IMR-90 (cell line): ENCODE data around the gene ZNF423. TPM values are rescaled to one million over a fixed set of nuclear protein-coding genes. Genes with fewer than 3 reads are reported as not detected.

Experiments
- ATAC-seq: fragments of 200-7000 bp; cut with Tn5 transposase; 2 replicates; pipeline ENCODE4 v1.9.1; 2020; ENCODE audit warnings: low read depth, mild to moderate bottlenecking, moderate library complexity
- BruUV-seq: library from RNA; stranded (reverse); fragments of 400-500 nt; replicated peaks from 2 replicates; lab custom pipeline; 2021; lab: Mats Ljungman, UMichigan
- CTCF ChIA-PET: fragments of 300-600 bp; formaldehyde crosslinking; extraction: SDS; loops from one replicate; lab custom pipeline; 2021; ENCODE audit warnings: antibody characterized with exemption; lab: Yijun Ruan, JAX
- POLR2A ChIA-PET: fragments of 300-600 bp; sonication (Branson Sonifier 250); formaldehyde crosslinking; loops from one replicate; lab custom pipeline; 2022; ENCODE audit warnings: antibody characterized with exemption; ENCODE audit not compliant: unreplicated experiment; lab: Charles Lee
- DNase-seq: peaks from one replicate; pipeline ENCODE4 v3.0.0; 2013
- H2AFZ ChIP-seq: replicated peaks from 2 replicates; pipeline ENCODE3; 2013; ENCODE audit warnings: low read length, mild to moderate bottlenecking; ENCODE audit not compliant: poor library complexity
- H2AK5ac ChIP-seq: 2 replicates; pipeline ENCODE4 v1.6.1; 2013; ENCODE audit warnings: low read depth, low read length, inconsistent platforms
- H2AK9ac ChIP-seq: replicated peaks from 2 replicates; pipeline ENCODE3; 2013; ENCODE audit warnings: mild to moderate bottlenecking, low read depth, low read length, moderate library complexity; ENCODE audit not compliant: poor library complexity
- H2BK120ac ChIP-seq: 2 replicates; pipeline ENCODE4 v1.6.1; 2013; ENCODE audit warnings: low read depth, low read length, inconsistent platforms
- H2BK15ac ChIP-seq: 3 replicates; pipeline ENCODE4 v1.6.1; 2013; ENCODE audit warnings: low read depth, low read length, inconsistent platforms
- H2BK20ac ChIP-seq: 2 replicates; pipeline ENCODE4 v1.6.1; 2013; ENCODE audit warnings: low read depth, mild to moderate bottlenecking, inconsistent platforms, low read length, moderate library complexity
- H2BK5ac ChIP-seq: 2 replicates; pipeline ENCODE4 v1.6.1; 2013; ENCODE audit warnings: mild to moderate bottlenecking, low read depth, low read length, inconsistent platforms; ENCODE audit not compliant: poor library complexity, severe bottlenecking
- H3K14ac ChIP-seq: replicated peaks from 2 replicates; pipeline ENCODE4 v1.6.1; 2013; ENCODE audit warnings: low read depth, low read length, inconsistent platforms
- H3K18ac ChIP-seq: 2 replicates; pipeline ENCODE4 v1.6.1; 2013; ENCODE audit warnings: low read depth, low read length, control low read depth
- H3K23ac ChIP-seq: 2 replicates; pipeline ENCODE4 v1.6.1; 2013; ENCODE audit warnings: low read depth, low read length, inconsistent platforms
- H3K27ac ChIP-seq: 2 replicates; pipeline ENCODE4 v1.5.1; 2013; ENCODE audit warnings: mild to moderate bottlenecking, control low read depth, low read length; ENCODE audit not compliant: insufficient read depth
- H3K27me3 ChIP-seq: 2 replicates; pipeline ENCODE4 v1.6.1; 2013; ENCODE audit warnings: low read length; ENCODE audit not compliant: control insufficient read depth, insufficient read depth
- H3K36me3 ChIP-seq: 2 replicates; pipeline ENCODE4 v1.6.1; 2013; ENCODE audit warnings: low read length, mixed read lengths; ENCODE audit not compliant: control insufficient read depth, insufficient read depth
- H3K4ac ChIP-seq: 2 replicates; pipeline ENCODE4 v1.6.1; 2013; ENCODE audit warnings: low read depth, low read length, inconsistent platforms
- H3K4me1 ChIP-seq: 2 replicates; pipeline ENCODE4 v1.6.1; 2013; ENCODE audit warnings: low read length, mixed read lengths; ENCODE audit not compliant: control insufficient read depth, insufficient read depth
- H3K4me2 ChIP-seq: 2 replicates; pipeline ENCODE4 v1.6.1; 2013; ENCODE audit warnings: low read depth, mild to moderate bottlenecking, control low read depth, low read length, moderate library complexity
- H3K4me3 ChIP-seq: 2 replicates; pipeline ENCODE4 v1.5.1; 2013; ENCODE audit warnings: low read depth, mild to moderate bottlenecking, control low read depth, low read length, moderate library complexity; ENCODE audit not compliant: insufficient read depth
- H3K56ac ChIP-seq: 2 replicates; pipeline ENCODE4 v1.6.1; 2013; ENCODE audit warnings: low read length, inconsistent platforms; ENCODE audit not compliant: insufficient read depth; ENCODE audit errors: extremely low read depth
- H3K79me1 ChIP-seq, 2 experiments: 2 replicates each; pipeline ENCODE4 v1.6.1; 2013; ENCODE audit warnings: low read length in 2 of 2, inconsistent platforms in 1 of 2, low read depth in 1 of 2
- H3K9ac ChIP-seq: 2 replicates; pipeline ENCODE4 v1.6.1; 2013; ENCODE audit warnings: low read depth, low read length, control low read depth
- H3K9me1 ChIP-seq: 2 replicates; pipeline ENCODE4 v1.6.1; 2013; ENCODE audit warnings: low read length, inconsistent platforms; ENCODE audit not compliant: insufficient read depth
- H3K9me3 ChIP-seq: 2 replicates; pipeline ENCODE4 v1.6.1; 2013; ENCODE audit warnings: low read length; ENCODE audit not compliant: control insufficient read depth, insufficient read depth
- H4K20me1 ChIP-seq: 2 replicates; pipeline ENCODE4 v1.6.1; 2013; ENCODE audit warnings: low read length, inconsistent platforms; ENCODE audit not compliant: insufficient read depth
- H4K5ac ChIP-seq: 2 replicates; pipeline ENCODE4 v1.6.1; 2013; ENCODE audit warnings: mild to moderate bottlenecking, low read depth, low read length, control low read depth
- H4K8ac ChIP-seq, 2 experiments: 2 replicates each; pipeline ENCODE4 v1.6.1; 2013; ENCODE audit warnings: low read depth in 2 of 2, low read length in 2 of 2, control low read depth in 1 of 2, inconsistent platforms in 1 of 2
- H4K91ac ChIP-seq: 2 replicates; pipeline ENCODE4 v1.6.1; 2013; ENCODE audit warnings: low read depth, low read length, inconsistent platforms; ENCODE audit not compliant: insufficient read depth
- CEBPB ChIP-seq: IDR thresholded peaks from 2 replicates; pipeline ENCODE4 v1.6.1; 2012; ENCODE audit warnings: low read depth, low read length, improper control_type of control experiment
- CHD1 ChIP-seq: IDR thresholded peaks from 2 replicates; pipeline ENCODE4 v1.6.1; 2012; ENCODE audit warnings: low read depth, low read length, improper control_type of control experiment
- FOS ChIP-seq: fragments of 150-350 bp; IDR thresholded peaks from 2 replicates; pipeline ENCODE4 v1.6.1; 2016; ENCODE audit warnings: low read depth, low read length
- MAZ ChIP-seq: IDR thresholded peaks from 2 replicates; pipeline ENCODE4 v1.6.1; 2012; ENCODE audit warnings: low read depth, mild to moderate bottlenecking, low read length, improper control_type of control experiment, moderate library complexity, borderline replicate concordance
- NFE2L2 ChIP-seq: fragments of 150-350 bp; IDR thresholded peaks from 2 replicates; pipeline ENCODE4 v1.6.1; 2016; ENCODE audit warnings: low read depth, mild to moderate bottlenecking, low read length
- POLR2A ChIP-seq: IDR thresholded peaks from 2 replicates; pipeline ENCODE4 v1.6.1; 2012; ENCODE audit warnings: mild to moderate bottlenecking, low read depth, low read length
- RCOR1 ChIP-seq: IDR thresholded peaks from 2 replicates; pipeline ENCODE4 v1.6.1; 2012; ENCODE audit warnings: mild to moderate bottlenecking, low read length, improper control_type of control experiment; ENCODE audit not compliant: insufficient replicate concordance
- WGBS, 2 experiments: methylation state at CpG; one replicate each; pipeline versions ENCODE4 v1.1.5 to v1.1.7; 2013; ENCODE audit warnings: missing lambda C conversion rate in 2 of 2; ENCODE audit not compliant: insufficient read length in 1 of 2; ENCODE audit errors: extremely low coverage in 2 of 2; 5-methylcytosine and 5-hydroxymethylcytosine counted together
- dilution Hi-C: fragments of 300-500 bp; cut with HindIII; formaldehyde crosslinking; loops from one replicate; pipeline ENCODE4 v1.14.3; 2018; ENCODE audit warnings: low sequenced_read_pairs; ENCODE audit not compliant: unreplicated experiment
- in situ Hi-C: fragments of 300-500 bp; cut with MboI; formaldehyde crosslinking; loops from 3 replicates; pipeline ENCODE4 v1.14.3; 2019; ENCODE audit warnings: low sequenced_read_pairs, inconsistent platforms, mixed read lengths
- intact Hi-C: fragments of 100-400 bp; cut with micrococcal nuclease; formaldehyde crosslinking; loops from 2 replicates; pipeline ENCODE4 v1.10.0; 2022
- polyA plus RNA-seq, 3 experiments: library from polyadenylated mRNA; depleted of rRNA; stranded (reverse); fragments of >200 nt; gene quantifications; 2 replicates each; pipeline ENCODE4 v1.2.3, GENCODE V29; 2012; ENCODE audit warnings: low replicate concordance in 1 of 3
- total RNA-seq: library from RNA; depleted of rRNA; stranded (reverse); fragments of >200 nt; gene quantifications from 2 replicates; pipeline ENCODE4 v1.2.3, GENCODE V29; 2012
- TF ChIP-seq, protein P1 (sequence below): fragments of 150-350 bp; IDR thresholded peaks from 2 replicates; pipeline ENCODE4 v1.6.1; 2016; ENCODE audit warnings: low read depth, mild to moderate bottlenecking, low read length, moderate library complexity, borderline replicate concordance
- TF ChIP-seq, protein P2 (sequence below): fragments of 150-350 bp; IDR thresholded peaks from 2 replicates; pipeline ENCODE4 v1.6.1; 2017; ENCODE audit warnings: mild to moderate bottlenecking, antibody characterized with exemption, low read length, low read depth
- TF ChIP-seq, protein P3 (sequence below): conservative IDR thresholded peaks from 2 replicates; pipeline ENCODE4 v1.5.1; 2012; ENCODE audit warnings: mild to moderate bottlenecking, low read depth, low read length, improper control_type of control experiment

Gene ZNF423
- total and polyA plus RNA-seq, 2 of the 4 experiments (the other 2 are of a cell fraction): under 0.01 to 0.10 TPM

DNA sequence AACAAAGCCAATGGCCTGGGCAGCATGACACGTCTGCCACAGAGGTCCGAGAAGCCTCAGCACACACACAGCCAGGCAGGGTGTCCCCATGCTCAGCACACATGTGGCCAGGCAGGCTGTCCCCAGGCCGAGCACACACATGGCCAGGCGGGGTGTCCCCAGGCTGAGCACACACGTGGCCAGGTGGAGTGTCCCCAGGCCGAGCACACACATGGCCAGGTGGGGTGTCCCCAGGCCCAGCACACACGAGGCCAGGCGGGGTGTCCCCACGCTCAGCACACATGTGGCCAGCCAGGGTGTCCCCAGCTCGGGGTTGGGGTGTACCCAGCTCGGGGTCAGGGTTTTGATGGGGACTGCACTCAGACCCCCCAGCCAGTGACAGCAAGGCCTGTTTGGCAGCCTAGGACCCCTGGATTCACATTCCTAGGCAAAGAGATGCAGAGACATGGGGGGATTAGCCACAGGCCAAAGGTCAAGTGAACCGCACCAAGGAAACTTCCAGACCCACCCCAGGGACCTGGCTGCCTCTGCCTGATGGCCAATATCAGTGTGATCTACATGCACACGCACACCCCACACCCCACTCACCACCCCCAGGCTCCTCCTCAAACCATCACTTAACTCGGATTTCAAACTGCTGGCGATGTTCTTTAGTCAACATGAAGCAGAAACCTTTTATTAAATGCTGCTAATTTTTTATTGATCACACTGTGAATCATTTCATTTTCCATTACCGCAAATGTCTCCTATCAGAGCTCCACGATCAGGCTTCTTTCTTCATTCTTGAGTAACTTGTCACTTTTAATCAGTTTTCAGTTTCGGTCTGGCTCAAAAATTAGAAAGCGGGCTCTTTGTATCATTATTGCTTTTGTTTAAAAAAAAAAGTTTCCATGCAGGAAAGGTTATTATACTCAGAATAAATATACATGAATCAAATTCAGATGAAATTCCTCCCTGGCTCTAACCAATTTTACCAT is 111.4 kb downstream of the ZNF423 start (continued):
- TF ChIP-seq, protein P1, sequence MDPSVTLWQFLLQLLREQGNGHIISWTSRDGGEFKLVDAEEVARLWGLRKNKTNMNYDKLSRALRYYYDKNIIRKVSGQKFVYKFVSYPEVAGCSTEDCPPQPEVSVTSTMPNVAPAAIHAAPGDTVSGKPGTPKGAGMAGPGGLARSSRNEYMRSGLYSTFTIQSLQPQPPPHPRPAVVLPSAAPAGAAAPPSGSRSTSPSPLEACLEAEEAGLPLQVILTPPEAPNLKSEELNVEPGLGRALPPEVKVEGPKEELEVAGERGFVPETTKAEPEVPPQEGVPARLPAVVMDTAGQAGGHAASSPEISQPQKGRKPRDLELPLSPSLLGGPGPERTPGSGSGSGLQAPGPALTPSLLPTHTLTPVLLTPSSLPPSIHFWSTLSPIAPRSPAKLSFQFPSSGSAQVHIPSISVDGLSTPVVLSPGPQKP: no peak

DNA sequence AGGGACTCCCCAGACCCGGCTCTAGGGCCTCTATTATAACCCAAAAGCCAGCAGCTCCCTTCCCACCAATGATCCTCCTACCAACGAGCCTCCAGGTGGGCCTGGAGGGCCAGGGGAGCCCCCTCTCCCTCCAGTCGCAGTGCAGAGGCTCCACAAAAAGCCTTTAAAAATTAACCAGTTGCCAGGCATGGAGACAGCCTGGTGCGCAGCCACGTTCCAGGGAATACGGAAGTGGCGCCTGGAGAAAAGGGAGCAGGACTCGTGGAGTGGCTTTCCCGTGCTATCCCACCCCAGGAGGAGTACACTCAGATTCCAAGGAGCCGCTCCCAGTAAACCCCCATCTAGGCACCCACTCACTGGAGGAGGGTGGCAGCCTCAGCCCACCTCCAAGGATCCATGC is 112.3 kb downstream of the ZNF423 start:
- Histone ChIP-seq H3K36me3 (no peaks in the 10 kb centered on the region), H3K4me2 (no peak overlapping the region), H3K4ac (no peak overlapping the region), H3K9me1 (no peaks in the 10 kb centered on the region), H2AK5ac (no peak overlapping the region), H3K4me1 (no peaks in the 10 kb centered on the region), H2BK120ac (no peak overlapping the region), H3K4me3 (no peak overlapping the region), H4K8ac (no peak overlapping the region), H4K5ac (no peak overlapping the region), H4K91ac (no peak overlapping the region), H2BK5ac (no peak overlapping the region), H3K56ac (no peak overlapping the region), H3K9me3 (no peaks in the 10 kb centered on the region), H3K18ac (no peak overlapping the region), H4K20me1 (no peaks in the 10 kb centered on the region), H3K27ac (no peak overlapping the region), H2BK15ac (no peak overlapping the region), H2AFZ (no peak overlapping the region), H3K27me3 (peaks cover 4% of the 10 kb centered on the region; the same call in 1 of the 2 replicates), H2AK9ac (no peak overlapping the region), H3K23ac (no peak overlapping the region), H3K79me1 (no peaks in the 10 kb centered on the region), H3K9ac (no peak overlapping the region), H2BK20ac (no peak overlapping the region), H3K14ac (no peak overlapping the region)
- DNase-seq: no peak
- in situ Hi-C loops (no loop called here), intact Hi-C loops (no loop called here), dilution Hi-C loops (no loop called here)
- ChIA-PET POLR2A (no interaction called here), CTCF (no interaction called here)
- ATAC-seq: no peak
- no CpG with 5 or more reads among the region's 10 CpGs for WGBS, 2 experiments
- BruUV-seq: no TSS peak
- TF ChIP-seq RCOR1 (no peak), NFE2L2 (no peak), CHD1 (no peak), MAZ (no peak), CEBPB (no peak), POLR2A (no peak), FOS (no peak)
- TF ChIP-seq, protein P2, sequence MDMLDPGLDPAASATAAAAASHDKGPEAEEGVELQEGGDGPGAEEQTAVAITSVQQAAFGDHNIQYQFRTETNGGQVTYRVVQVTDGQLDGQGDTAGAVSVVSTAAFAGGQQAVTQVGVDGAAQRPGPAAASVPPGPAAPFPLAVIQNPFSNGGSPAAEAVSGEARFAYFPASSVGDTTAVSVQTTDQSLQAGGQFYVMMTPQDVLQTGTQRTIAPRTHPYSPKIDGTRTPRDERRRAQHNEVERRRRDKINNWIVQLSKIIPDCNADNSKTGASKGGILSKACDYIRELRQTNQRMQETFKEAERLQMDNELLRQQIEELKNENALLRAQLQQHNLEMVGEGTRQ: no peak
- TF ChIP-seq, protein P3, sequence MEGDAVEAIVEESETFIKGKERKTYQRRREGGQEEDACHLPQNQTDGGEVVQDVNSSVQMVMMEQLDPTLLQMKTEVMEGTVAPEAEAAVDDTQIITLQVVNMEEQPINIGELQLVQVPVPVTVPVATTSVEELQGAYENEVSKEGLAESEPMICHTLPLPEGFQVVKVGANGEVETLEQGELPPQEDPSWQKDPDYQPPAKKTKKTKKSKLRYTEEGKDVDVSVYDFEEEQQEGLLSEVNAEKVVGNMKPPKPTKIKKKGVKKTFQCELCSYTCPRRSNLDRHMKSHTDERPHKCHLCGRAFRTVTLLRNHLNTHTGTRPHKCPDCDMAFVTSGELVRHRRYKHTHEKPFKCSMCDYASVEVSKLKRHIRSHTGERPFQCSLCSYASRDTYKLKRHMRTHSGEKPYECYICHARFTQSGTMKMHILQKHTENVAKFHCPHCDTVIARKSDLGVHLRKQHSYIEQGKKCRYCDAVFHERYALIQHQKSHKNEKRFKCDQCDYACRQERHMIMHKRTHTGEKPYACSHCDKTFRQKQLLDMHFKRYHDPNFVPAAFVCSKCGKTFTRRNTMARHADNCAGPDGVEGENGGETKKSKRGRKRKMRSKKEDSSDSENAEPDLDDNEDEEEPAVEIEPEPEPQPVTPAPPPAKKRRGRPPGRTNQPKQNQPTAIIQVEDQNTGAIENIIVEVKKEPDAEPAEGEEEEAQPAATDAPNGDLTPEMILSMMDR: no peak
- TF ChIP-seq, protein P1: no peak
